AG08396 (cell line): Measurements from ENCODE around the gene MEF2D.

Experiments
- DNase-seq: peaks from one replicate; pipeline ENCODE4 v3.0.0; 2012; ENCODE audit warnings: low spot score, mixed read lengths

The MEF2D gene

GRCh38 chr1:156428746-156429288 is 71.8 kb downstream of the MEF2D start:
- DNase-seq: no peak

DNA sequence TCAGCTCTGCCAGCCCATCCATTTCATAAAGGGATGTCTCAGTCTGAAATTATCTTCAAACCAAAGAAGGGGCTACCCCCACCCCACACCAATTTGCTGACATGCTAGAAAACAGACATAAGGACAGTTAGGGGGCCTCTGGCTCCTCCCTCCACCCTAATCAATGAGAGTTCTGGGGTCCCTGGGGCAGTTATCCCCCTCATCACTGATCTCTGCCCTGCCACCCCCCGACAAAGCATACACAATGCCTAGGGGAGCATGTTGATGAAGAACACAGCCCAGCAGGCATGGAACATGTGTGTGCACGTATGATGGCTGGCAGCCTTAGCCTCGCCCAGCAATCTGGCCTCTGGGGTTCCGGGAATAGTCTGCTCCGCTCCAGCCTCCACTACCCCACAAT is 72.6 kb downstream of the MEF2D start:
- no peak for DNase-seq

- no peak for DNase-seq
These were observed 74.6 kb downstream of the MEF2D start for GRCh38 chr1:156425943-156426342.

- no peak for DNase-seq
These were observed 75.7 kb downstream of the MEF2D start for GRCh38 chr1:156424806-156425432.

DNA sequence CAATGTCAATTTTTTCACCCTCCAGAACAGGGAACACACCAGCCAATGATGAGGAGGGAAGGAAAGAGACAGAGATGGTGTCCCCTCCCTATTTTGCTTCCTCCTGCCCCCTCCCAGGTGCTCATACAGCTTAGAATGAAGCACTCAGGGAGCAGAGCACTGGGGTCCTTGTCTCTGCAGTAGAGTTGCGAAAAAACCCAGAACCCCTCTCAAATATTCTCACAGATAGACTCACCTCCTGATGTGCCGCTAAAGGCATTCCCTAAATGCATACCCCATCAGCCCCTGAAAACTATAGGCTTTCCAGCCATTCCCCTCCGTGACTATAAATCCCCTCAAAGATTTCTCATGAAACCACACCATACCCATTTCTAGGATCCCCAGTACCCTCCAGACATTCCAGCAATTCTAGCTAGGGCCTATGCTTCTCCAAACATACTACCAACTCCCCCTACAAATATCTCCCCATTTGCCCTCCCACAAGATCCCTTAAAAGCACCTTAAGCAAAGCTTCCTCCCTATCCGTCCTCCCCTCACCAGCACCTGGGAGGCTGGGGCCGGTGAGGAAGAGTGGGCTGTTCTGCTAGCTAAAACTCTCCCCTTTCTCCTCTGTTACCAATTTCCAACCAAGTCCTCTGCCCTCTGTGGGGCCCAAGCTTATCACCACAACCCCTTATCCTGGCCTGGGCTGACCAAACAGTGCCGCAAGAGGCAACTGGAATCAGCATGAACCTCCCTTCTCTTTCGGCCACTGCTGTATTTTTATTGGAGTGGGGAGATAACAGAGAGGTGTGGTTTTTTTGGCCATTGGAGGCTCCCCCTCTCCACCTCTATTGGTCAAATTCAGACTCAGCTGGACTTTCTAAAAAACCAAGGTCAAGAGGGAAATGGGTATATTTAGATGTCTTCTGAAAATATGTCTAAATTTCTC is 76.9 kb downstream of the MEF2D start:
- no peak for DNase-seq

DNA sequence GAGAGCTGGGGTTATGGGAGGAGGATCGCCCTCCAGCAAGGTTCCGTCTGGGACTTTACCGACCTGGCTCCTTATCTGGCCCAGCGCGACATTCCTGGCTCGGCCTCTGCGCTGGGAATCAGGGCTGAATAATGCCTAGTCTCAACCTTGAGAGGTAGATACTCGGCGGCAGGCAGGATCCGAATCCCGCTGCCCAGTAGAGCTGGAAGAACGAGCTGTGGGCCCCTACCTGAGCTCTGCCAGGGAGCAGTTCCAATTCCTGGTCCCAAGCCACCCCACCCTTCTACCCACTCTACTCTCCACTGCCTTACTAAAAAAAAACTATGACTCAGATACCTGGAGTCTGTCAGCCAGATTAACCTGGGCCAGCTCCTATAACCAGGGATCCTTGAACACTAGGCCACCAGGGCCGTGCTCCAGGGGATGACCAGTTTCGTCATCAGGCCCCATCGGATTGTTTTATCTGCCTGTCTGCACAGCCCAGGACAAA is 77.9 kb downstream of the MEF2D start:
- DNase-seq: no peak

DNA sequence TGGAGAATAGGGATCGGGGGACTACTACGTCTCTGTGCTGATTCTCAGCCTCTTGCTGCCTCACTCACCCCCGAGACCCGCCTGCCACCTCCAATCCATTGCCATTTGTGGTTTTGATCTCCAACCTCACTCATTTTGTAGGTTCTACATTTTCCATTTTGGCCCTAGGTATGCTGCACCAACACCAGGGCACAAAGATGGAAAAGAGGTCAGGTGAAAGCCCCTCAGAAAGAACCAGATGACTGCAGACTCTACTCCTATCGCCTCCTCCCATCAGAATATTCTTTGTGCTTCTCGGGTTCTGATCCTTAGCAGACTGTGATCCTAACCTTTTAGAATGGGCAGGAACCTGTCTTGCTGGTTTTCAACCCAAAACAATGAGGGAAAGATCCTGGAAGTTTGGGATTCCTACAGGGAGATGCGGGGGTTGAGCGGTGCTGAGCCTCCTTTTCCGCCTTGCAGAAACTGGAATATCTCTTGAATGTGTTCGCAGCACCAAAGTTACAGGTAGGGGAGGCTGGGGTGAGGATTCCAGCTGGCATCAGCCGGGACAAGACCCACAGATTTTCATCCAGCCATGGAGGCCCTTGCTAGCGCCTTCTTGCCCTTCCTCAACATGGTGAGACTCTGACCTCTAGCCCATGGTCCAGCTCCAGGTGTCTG is 78.5 kb downstream of the MEF2D start:
- DNase-seq: no peak

DNA sequence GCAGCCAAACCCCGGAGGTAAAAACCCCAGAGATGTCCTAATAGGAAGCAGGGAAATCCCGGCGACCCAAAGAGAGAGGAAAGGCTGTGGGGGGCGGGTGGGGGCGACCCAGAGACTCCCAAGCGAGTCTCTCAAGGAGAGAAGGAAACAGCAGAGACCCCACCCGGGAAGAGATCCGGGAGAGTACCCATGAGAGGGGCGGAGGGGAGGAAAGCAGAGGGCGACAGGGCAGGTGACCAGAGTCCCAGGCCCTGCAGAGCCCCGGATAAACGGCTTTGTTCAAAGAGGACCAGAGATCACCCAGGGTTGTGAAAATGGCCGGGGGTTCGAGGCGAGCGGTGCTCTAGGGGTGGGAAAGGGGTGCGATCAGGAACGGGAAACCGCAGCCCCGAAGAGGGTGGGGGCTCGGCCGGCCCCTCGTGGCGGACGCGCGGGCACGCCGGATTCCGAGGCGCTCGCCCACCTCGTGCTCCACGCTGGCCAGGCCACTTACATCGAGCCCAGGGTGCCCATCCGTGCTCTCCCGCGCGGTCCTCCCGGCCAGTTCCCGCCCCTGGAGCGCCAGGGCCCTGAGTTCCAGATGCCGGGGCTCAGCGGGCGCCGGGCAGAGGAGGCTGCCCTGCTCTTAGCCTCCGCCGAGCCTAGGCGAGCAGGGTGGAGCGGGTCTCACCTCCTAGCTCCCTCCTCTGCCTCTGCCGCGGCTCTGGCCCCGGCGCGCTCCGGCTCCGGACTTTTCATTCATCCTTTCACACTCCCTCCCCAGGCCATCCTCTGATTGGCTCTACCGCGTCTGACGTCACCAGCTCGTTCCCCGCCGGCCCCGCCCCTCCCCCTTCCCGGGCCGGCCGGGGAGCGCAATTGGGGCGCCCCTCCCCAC is 79.3 kb downstream of the MEF2D start:
- DNase-seq: peak; percentile 94

GRCh38 chr1:156420205-156421061 is 80.1 kb downstream of the MEF2D start:
- no peak for DNase-seq

GRCh38 chr1:156419854-156420204 is 80.7 kb downstream of the MEF2D start:
- no peak for DNase-seq

DNA sequence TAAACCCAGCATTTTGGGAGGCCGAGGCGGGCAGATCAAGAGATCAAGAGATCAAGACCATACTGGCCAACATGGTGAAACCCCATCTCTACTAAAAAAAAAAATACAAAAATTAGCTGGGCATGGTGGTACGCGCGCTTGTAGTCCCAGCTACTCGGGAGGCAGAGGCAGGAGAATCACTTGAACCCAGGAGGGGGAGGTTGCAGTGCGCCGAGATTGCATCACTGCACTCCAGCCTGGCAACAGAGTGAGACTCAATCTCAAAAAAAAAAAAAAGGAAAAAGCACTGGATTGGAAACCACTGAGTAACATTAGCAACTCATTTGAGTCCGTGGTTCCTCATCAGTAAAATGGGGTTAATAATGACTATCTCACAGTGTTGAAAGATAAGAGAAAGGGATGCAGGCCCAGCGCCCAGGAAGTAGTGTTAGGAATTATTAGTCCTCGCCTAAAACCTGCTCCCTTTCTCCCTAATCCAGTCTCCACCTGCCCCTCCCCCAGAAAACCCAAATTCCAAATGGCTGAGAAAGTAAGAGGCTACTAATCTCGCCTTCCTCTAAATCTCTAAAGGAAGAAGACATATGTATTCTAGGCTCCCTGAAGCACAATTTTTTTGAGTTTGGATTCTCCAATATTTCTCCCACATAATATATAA is 82.0 kb downstream of the MEF2D start:
- DNase-seq: no peak

DNA sequence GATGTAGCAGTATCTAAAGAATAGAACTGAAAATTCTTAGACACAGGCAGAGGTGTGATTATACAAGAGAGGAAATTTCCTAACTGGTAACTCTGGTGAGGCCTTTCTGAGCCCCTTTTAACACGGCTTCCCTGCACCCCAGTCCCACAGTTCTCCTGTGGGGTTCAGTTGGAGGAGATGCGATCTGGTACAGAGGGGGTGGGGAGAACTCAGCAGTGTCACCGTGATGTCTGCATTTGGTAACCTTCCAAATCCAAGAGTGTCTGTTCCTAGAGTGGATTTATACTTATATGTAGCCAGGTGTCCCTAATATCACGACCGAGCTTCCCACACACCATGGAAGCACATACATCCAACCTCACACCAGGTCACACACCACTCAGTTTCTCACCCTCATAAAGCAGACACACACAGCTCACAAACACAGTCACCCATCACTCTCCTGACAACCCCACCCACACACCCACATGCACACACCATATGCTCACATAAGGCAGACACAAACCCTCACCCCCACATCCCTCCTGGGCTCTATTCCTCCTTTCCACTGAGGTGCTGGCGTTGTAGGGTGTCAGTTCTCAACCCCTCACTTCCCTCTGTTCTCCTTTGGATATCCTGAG is 83.1 kb downstream of the MEF2D start:
- DNase-seq: no peak

DNA sequence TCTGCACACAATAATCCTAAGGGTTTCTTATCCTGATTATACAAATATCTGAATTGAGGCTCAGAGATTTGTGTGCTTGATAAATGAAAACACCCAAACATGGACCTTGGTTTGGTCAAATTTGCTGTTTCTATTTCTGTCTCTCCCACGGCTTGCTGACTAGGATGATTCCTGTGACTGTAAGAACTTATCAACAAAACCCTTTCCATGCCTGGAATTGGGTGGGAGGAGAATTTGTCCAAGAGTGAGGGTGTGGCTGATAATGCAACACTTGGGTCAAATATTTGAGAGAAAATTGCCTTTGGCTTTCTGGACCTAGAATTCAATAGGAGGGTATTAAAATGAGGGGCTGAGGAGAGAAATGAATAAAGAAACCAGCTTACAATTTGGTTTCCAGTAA is 83.6 kb downstream of the MEF2D start:
- DNase-seq: no peak

- DNase-seq: no peak
These were observed 86.0 kb downstream of the MEF2D start for GRCh38 chr1:156414461-156415064.
